Activated CD4-positive, alpha-beta T cell treated with anti-CD3 and anti-CD28 coated beads, Interleukin-2, Interleukin-4, amounts not matched to agents 100 ng/mL and 50 ng/mL, durations not matched to agents 16 hours and 8 hours (primary cell): Measurements from ENCODE around the gene TNS3.
"Not testable (repeated sequence)": the region's sequence is repeated elsewhere in the genome, so short reads cannot be mapped to it uniquely, and the experiment has no call there.

Experiments
- DNase-seq: peaks from one replicate; pipeline ENCODE4 v3.0.0-alpha.2; 2020; ENCODE audit warnings: low spot score

TNS3 gene

GRCh38 chr7:47472444-47473157 lies 109.3 kb downstream of the TNS3 start:
- no peak for DNase-seq

- no peak for DNase-seq
Observed at GRCh38 chr7:47471831-47472230, 110.1 kb downstream of the TNS3 start.

DNA sequence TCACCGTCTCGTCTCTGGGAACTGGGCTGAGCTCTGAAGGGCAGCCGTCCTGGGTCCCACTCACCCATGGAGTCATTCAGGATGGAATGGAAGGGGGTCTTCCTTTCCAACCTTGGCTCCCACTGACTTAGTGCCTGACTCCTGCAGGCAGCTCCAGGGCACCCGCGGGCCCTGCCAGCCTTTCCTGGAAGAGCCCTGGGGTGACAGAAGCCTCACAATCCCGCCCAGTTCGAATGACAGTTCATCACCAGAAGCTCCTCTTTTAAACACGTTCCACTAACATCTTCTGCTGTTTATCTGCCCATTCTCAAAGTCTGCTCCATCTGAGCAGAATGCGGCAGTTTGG lies 110.6 kb downstream of the TNS3 start:
- DNase-seq = no peak

- no peak for DNase-seq
Observed at GRCh38 chr7:47470567-47471357, 111.1 kb downstream of the TNS3 start.

- not testable (repeated sequence) for DNase-seq
Observed at GRCh38 chr7:47469846-47470245, 112.1 kb downstream of the TNS3 start.

- DNase-seq = no peak
Observed at GRCh38 chr7:47466832-47467231, 115.1 kb downstream of the TNS3 start.

DNA sequence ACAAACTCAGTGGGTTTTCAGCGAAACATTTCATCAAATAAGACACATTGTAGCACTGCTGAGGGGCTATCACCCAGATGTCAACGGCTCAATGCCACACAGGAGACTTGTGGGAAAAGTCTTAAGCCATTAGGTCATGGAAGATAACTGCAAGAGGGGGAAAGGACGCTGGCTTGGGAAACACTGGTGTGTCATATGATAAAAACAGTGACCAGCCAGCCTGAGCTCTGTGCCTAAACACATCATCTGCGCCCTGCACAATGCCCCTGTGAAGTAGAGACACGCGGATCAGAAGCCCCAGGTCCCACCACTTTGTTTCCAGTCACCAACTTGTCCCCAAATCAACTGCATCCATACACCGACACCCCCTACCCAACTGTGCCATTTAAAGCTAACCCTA lies 116.7 kb downstream of the TNS3 start:
- no peak for DNase-seq

DNA sequence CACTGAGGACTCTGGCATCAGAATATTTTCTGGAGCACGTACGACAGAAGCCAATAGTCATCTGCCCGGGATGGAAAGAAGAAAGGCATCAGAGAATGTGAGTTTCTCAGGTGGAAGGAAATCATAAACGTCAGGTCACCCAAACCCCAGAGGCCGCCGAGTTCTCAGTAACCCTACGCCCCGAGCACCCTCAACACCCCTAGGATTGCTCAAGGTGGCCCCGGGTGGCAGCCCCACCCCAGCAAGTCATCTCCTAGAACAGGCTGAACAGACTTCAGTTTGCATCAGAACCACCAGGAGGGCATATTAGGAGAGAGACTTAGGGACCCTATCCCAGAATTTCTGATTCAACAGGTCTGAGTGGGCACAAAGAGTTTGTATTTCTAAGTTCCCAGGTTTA lies 117.6 kb downstream of the TNS3 start:
- DNase-seq = no peak

DNA sequence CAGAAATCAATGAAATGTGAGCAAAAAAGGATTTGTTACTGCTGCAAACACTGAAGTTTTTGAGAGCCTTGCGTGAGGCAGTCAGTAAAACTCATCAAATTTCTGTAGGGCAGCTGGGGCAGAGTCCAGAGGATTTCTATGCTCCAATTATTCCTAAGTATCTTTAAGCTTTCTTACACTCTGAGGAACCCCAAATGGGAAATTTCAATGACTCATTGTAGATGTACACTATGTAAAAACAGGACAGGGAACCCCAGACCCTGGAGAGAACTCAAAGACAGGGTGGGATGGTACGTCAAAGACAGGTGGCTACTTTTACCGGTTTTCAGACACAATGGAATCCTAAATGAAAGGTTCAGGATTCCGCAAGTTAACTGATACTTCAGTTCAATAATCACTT lies 120.2 kb downstream of the TNS3 start:
- no peak for DNase-seq

DNA sequence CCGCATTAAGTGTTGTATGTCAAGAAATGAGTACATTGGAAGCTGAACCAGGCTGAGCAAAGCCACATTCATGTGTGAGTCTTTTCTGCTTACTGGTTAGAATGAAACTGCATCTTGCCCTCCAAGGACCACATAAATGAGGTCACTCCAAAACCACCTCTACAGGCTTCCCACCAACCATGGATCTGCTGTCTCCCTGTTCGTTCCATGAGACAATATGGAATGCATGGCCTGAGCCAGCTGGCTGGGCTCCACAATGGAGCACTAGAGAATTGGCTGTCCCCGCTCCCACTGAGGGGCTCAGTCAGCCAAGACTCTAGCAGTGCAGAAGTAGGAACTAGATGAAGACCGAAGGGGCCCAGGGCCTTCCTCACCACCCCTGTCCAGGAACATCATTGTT lies 120.8 kb downstream of the TNS3 start:
- DNase-seq = no peak

GRCh38 chr7:47460251-47460989 lies 121.5 kb downstream of the TNS3 start:
- DNase-seq = no peak

DNA sequence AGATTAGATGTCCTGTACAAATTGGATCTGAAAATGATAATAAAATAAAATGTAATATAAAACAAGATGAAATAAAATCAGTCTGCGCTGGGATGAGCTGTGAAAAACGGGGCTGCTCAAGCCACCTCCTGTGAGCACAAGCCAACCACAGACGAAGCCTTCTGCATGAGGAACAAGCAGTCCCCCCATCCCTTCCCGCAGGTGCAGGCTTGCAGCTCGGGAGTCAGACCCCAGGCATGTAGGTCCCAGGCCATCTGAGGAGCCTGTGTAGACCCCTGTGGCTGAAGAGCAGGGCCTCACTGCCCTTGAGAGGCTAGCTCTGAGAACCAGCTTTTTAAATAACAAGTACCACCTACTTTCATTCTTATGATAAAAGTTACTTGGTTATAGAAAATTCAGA lies 123.4 kb downstream of the TNS3 start:
- DNase-seq = no peak

- DNase-seq = no peak
Observed at GRCh38 chr7:47458057-47458456, 123.9 kb downstream of the TNS3 start.

DNA sequence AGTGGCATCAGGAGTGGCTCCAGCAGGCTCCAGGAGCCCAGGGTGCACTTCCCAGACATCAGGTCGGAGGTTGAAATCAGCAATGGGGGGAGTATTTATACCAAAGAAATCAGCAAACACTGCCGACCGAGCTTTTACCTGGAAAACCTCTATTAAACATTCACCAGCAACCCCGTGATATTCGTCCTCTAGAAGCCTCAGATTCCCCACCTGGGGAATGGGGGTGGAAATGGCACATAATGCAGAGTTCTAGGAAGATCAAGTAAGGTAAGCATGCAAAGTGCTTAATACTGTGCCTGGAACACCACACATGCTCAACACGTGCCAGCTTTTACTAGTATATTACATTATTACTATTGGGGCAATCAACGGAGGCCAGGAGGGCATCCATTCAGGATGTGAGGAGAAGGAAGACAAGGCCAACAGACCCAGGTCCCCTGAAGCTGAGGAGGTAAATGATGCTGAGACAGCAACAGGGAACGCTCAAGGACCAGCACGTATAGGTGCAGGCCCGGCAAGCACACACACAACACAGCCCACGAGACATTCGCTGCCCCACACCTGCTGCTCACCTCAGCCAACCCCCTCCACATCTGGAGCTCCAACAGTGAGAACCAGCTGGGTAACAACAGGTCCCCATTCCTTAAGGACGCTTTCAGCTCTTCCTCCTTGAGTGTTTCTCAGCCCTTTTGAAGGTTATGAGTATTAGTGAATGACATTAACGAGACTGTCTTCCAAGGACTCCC lies 125.5 kb downstream of the TNS3 start:
- DNase-seq = no peak

DNA sequence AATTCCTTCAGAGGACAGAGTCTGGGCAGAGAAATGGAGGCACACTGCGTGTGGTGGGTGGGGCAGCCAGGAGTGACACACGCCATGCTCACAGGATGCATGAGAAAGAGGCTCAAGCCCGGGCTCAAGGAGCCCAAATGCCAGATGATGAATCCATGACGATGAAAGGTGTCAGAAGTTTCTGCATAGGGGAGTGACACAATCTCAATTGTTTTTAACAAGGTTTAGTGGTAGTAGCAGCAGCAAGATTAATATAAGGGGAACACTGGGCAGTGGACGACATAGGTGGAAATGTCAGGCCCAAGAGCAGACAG lies 126.1 kb downstream of the TNS3 start:
- no peak for DNase-seq

DNA sequence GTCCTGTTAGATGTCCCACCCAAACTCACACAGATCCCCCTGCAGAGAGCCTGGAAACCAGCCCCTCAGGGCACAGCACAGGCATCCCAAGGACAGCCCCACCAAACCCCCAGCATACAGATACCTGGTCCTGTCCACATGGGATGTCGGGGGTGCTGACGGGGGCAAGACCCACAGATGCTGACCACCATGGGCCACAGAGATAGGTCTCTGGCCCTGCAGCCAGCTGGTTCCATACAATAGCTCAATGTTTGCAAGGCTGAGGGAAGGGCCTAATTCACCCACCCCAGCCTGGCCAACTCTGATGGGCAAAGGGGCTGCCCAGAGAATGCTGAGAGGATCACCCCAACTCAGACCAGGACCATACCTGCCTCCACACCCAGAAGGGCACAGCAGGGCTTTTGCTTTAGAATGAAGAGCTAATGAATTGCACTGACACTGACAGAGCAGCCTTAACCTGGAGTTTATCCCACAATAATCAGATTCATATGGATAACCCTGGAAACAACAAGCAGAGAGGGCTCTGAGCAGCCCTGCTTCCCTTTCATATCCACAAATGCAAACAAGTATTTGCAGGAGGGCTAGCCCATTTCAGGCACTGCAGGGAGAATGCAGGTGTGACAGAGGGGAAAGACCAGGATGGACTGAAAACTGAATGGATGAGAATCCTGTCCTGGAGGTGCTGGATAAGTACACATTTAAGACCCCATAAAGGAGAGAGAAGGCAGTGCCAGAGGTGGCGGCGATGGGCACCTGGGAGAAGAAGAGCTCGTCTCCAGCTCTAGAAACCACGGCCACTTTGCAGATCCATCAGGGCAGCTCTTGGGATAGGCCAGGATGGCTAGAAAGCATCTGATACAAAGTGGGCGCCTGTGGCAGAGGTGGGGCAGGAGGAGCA lies 126.7 kb downstream of the TNS3 start:
- DNase-seq = no peak

DNA sequence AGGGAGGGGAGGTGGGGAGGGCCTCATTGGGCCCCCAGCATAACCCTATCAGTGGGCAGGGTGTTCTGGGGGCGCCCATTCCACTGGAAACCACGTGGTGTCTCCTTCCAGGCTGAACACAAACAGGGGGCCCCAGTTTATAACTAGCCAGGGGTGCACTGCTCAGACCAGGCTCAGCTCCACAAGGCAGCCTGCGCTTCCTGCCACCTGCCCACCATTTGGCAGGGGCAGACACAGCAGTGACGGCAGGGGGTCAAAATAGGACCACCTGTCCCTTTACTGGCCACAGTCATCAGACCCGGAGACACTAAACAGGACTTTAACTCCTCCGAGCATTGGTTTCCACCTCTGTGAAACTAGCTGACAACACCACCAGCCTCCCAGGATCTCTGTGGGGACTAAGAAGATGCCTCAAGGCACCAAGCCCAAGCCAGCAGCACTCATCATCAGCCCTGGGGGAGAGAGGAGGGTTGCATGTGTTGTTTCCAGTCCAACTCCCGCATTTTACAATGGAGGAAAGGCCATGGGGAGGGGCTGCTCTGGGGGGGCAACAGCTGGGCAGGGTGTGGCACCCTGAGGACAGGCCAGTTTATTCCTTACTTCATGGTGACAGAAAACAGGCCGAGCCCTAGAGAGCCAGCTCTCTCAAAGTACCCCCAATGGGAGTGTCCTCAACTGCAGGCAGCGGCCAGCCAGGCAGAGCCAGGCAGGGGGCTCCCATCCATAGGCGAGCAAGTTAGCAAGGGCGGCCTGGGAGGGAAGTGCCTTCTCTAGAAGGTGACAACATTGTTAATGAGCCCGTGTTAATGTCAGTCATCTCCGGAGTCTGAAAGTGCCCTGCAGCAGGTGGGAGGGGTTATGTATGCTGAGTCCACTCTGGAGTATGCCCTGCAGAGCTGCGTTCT lies 127.6 kb downstream of the TNS3 start:
- no peak for DNase-seq

DNA sequence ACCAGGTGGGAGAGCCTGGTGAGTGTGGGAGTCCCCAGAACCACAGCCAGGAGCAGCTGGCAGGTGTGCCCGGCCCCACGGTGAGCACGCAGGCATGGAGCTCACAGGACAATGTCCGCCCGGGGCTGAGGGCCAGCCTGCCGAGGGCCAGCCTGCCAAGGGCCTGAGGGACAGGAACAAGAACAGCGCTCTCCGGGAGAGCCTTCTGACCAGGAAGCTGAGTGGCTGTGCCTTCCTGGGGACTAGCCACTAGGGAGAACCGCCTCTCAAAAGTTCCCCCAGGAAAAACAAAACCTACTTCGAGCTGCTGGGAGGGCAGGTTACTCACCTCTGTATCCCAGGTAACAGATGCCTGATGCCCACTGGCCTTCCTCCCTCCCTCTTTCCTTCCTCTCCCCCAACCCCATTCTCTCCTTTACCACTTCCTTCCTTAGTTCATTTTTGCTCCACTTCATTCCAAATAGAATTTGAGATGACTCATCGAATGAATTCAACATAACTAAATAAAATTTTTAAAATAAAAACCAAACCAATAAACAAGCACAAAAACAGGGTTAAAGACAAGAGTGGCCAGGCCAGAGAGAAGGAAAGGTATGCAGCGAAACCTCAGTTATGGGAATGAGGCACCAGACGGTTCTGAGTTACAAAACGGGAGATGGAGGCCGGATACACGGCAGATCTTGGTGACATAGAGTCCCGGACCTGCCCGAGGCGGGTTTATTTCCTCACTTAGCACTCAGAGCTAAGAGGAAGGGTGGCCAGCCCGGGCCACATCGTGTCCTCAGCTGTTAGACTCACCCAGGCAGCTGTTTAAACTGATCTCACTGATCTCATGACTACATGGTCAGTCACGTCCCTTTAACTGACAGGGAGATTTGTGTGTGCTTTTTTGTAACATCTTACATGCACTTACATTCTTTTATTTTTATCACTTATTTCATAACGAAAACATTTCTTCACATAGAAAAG lies 128.5 kb downstream of the TNS3 start:
- no peak for DNase-seq

DNA sequence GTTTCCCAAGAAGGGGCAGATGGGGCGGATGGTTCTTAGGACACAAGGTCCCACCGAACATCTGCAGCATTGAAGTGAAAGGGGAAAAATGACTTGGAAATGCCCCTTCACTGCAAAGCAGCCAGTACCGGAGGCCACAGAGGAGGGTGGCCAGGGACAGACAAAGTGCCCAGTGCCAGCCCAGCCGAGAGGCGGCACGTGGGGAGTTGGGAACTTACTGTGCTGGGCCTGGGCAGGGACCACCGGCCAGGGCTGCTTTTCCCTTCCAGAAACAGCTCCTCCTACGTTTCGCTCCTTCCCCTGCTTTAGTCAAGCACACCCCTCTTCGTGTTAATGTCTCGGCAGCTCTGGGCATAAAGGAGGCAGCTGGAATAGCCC lies 129.2 kb downstream of the TNS3 start:
- no peak for DNase-seq
